Iris pigment epithelial cell (primary cell): Measurements from ENCODE around the gene THAP11.
"Not testable (repeated sequence)": the region's sequence is repeated elsewhere in the genome, so short reads cannot be mapped to it uniquely, and the experiment has no call there.

Experiments used
- DNase-seq: peaks from one replicate; pipeline ENCODE4 v3.0.0-alpha.2; 2011; ENCODE audit warnings: low read depth

THAP11 gene

DNA sequence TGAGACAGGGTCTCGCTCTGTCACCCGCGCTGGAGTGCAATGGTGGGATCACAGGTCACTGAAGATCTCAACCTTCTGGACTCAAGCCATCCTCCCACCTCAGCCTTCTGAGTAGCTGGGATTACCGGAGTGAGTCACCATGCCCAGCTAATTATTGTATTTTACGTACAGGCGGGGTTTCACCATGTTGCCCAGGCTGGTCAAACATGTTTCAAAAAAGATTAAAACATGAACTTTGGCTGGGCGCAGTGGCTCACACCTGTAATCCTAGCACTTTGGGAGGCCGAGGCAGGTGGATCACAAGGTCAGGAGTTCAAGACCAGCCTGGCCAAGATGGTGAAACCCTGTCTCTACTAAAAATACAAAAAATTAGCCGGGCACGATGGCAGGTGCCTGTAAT lies 4.9 kb upstream of the THAP11 start:
- DNase-seq, result not testable (repeated sequence)

DNA sequence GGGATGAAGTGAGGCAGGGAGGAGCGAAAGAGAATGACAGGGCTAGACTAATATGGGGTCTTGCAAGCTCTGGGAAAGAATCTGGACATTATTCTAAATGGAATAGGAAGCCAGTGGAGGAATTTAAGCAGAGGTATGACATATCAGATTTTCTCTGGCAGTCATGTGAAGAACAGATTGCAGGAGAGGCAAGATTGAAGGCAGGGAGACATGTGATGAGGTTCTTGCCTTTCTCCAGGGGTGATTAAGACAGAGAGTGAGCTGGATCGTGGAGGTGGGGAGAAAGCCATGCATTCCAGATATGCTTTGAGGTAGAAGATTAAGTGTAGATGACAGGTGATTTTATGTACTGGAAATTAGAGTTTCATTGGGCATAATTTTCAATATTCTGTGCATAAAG lies 4.3 kb upstream of the THAP11 start:
- DNase-seq, result no peak

- DNase-seq, result no peak
Observed at GRCh38 chr16:67841198-67841815, 813 bp upstream of the THAP11 start.

DNA sequence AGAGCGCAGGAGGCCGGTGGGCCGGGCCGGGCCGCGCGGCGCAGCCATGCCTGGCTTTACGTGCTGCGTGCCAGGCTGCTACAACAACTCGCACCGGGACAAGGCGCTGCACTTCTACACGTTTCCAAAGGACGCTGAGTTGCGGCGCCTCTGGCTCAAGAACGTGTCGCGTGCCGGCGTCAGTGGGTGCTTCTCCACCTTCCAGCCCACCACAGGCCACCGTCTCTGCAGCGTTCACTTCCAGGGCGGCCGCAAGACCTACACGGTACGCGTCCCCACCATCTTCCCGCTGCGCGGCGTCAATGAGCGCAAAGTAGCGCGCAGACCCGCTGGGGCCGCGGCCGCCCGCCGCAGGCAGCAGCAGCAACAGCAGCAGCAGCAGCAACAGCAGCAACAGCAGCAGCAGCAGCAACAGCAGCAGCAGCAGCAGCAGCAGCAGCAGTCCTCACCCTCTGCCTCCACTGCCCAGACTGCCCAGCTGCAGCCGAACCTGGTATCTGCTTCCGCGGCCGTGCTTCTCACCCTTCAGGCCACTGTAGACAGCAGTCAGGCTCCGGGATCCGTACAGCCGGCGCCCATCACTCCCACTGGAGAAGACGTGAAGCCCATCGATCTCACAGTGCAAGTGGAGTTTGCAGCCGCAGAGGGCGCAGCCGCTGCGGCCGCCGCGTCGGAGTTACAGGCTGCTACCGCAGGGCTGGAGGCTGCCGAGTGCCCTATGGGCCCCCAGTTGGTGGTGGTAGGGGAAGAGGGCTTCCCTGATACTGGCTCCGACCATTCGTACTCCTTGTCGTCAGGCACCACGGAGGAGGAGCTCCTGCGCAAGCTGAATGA lies 606 bp downstream of the THAP11 start:
- DNase-seq, result peak; percentile 68

DNA sequence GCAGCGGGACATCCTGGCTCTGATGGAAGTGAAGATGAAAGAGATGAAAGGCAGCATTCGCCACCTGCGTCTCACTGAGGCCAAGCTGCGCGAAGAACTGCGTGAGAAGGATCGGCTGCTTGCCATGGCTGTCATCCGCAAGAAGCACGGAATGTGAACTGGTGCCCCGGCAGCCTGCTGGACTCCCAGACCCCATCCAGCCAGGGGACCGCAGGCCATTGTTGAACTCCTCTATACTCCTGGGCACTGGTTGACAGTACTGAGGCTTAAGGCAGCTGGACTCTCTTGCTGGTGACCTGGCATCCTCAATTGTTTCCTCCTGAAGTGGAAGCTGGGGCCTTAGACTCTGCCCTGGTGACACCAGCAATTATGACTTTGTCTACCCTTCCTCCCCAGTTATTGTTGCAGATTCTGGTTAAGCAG lies 1.2 kb downstream of the THAP11 start:
- DNase-seq, result no peak

DNA sequence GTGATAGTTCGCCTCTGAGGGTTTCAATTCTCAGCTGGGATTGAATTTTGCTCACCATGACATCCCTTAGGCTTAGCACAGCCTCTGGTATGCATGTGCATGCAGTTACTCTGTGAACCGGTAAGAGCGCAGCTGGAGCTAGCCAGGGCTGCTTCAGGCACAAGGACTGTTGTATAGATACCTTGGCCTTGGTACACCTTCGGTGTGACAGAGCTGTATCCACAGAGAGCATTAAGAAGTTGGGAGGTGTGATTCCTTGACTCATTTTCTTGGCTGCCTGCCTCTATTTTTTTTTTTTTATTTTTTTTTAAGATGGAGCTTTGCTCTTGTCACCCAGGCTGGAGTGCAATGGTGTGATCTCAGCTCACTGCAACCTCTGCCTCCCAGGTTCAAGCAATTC lies 2.4 kb downstream of the THAP11 start:
- DNase-seq, result peak; percentile 42

DNA sequence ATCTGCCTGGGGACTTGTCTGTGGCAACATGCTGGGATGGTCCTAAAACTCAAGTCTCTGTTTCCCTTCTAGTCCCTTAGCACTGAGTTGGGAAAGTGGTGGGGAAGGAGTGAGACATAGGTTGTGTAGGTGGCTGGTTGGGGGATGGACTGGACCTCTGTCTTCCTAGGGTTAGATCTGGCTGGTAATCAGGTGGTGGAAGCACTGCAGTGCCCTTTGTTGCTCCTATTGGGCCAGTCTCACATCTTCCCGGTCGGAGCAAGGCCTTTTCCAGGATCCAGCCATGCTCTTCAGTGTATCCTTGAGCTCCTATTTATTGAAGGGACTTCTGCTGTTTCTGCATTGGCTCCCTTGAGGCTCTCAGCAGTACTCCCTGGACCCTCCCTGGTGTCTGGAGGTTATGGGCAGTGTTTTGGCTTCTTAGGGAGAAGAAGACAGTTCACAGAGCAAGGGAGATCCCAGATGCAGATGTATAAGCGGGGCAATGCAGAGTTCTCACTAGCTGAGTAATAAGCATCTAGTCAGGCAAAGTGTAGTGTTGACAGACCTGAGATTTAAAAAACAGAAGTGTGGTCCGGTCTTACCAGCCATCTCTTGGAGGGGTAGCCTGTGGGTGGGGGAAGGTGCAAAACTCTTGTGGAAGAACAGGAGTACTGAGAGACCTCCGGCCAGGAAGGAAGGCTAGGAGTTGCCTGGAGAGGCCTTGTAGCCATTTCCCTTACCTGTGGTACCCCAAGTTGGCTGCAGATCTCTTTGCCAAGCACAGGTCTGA lies 3.4 kb downstream of the THAP11 start:
- DNase-seq, result no peak

DNA sequence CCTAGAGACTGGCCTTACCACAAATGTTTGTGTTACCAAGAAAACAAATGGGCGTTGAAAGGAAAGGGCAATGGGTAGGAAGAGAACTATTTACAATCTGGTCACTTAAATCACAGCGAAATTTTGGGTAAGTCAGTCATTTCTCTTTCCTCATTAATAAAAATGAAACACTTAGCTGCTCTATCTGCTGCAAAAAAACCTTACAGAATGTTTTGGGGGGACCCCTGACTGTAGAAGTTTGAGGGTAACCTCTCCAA lies 3.9 kb downstream of the THAP11 start:
- DNase-seq, result no peak

DNA sequence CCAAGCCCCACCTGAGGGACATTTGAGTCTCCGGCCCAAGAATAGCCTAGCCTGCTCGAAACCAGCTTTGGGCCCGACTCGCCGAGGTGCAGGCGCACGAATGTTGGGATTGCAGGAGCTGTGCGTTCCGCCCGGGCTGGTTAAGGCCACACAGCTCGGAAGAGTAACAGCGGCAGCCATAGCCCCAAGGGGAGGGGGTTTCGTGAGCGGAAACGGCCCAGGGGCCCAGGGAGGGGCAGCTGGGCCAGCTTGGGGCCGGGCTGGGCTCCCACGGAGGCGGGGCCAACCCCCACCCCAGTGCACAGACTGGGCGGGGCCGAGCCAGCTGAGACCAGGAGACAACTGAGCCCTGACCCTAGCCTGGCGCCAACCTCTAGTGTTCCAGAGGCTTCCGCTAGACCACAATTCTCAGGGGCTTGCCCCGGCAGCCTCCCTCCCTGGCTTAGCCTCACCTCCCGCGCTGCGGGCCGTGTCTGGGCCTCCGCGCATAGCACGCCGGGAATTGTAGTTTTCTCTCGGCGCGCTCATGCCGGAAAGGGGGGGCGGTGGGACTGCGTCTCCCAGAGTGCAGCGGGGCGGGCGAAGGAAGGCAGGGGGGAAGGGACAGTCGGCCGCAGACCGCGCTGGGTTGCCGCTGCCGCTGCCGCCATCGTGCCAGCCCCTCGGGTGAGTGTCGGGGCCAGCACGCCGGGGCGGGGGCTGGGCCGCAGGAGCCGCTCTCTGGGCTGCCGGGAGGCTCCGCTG lies 4.4 kb downstream of the THAP11 start, which contains the start of gene NUTF2:
Gene NUTF2, plus strand, starts transcription at position 614 of the 744 bp plus-strand sequence. CDS start 18,198 bp downstream, outside the sequence.
- peak; percentile 91 for DNase-seq

DNA sequence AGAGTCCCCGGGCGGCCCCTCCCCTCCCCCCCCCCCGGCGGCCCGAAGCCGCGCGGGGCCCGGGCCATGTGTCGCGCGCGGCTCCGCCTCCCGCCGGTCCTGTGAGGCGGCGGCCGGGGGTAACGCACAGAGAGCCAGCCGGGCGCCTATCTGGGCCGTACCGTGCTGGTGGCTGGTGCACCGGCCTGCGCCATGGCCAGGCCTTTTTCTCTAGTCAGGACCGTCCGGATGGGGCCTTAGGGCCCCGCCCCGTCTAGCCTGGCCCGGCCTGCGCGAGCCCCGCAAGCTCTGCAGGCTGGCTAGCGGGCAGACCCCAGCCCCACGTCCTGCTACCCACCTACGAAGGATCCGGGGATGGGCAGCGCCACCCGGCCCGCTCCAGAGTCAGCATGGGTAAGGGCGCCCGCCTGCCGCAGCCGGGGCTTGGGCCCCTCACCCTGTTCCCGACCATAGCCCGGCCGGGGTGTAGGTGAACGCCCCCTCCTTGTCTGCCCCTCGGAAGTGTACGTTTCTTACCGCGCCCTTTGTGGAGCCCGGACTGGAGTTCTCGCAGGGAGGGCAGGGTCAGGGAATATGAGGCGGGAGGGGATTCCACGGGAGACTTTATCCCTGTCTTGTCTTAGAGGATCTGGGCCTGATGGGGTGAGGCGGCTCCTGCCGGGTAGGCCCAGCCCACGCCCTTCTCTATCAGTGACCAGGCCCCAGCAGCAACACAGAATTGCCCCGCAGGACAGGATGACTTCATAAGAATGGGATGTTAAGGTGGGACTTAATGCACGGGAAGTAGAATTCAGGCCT lies 5.1 kb downstream of the THAP11 start, which contains the start of gene CENPT:
Gene CENPT, minus strand, starts transcription at position 630 of the 798 bp plus-strand sequence. CDS start 13,834 bp downstream, outside the sequence.
- DNase-seq, result peak; percentile 80

- no peak for DNase-seq
Observed at GRCh38 chr16:67848118-67848517, 6.0 kb downstream of the THAP11 start.

GRCh38 chr16:67853670-67854069 lies 11.6 kb downstream of the THAP11 start:
- no peak for DNase-seq

DNA sequence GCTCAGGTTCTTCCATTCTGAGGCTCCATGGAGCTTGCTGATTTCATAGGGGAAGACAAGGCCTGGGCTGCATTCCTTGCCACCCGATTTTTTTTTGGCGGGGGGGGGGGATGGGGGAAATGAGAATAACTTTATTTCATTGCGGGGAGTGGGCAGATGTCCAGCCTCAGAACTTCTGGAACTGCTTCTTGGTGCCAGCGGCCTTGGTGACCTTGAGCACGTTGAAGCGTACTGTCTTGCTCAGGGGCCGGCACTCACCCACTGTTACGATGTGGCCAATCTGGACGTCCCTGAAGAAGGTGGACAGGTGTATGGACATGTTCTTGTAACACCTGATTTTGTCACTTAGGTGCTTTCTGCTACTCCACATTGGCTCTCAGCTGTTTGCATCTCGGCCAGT lies 13.7 kb downstream of the THAP11 start:
- no peak for DNase-seq

DNA sequence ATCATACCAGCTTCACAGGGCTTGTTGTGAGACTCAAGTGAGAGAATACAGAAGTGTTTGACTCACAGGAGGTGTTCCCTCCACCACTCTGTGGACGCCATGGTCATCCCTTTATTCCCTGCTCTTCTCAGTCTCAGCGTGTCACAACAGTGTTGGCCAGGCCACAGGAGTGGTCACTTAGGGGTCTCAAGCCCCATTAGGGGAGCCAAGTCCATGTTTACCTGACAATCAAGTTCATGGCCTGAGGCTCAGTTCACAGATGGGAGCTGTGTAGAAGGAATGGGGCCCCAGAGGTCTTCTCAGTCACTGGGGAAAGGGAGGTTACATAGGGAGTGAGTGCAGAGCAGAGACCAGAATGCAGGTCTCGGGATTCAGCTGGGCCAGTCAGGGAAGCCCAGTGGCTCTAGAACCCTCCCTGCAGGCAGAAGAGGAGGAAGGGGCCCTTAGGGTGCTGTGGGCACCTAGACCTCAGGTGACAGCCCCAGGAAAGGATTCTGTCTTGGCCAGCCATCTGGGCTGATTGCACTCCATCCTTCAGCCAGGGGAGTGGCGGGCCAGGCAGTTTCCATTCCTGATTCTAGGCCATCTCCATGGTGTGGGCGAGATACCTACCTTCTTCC lies 14.9 kb downstream of the THAP11 start:
- no peak for DNase-seq

DNA sequence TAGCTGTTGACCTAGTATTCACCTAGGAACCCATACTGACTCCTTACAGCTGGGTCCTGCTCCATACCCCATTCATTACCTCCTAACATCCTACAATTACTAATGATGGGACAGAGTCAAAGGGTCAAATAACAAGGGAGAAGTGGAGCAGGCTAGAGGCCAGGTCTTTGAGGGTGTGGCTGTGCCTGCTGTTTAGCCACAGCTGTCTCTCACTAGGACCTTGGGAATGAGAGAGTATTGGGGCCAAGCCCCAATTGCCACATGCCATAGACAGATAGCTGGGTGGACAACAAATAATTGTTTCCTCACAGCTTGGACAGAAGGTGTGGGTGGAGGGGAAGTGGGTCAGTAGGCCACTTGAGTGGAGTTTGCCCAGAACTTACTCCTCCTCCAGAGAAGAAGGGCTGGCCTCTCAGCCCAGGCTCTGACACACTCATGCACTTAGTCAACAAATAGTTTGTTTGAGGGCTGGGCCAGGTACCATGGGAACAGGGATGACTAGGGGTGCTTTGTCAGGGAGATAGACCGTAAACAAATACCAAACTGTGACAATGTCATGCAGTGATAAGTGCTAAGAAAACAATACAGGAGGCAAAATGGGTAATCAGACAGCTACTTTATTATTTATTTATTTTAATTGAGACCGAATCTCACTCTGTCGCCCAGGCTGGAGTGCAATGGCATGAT lies 15.6 kb downstream of the THAP11 start:
- DNase-seq, result peak; percentile 97

DNA sequence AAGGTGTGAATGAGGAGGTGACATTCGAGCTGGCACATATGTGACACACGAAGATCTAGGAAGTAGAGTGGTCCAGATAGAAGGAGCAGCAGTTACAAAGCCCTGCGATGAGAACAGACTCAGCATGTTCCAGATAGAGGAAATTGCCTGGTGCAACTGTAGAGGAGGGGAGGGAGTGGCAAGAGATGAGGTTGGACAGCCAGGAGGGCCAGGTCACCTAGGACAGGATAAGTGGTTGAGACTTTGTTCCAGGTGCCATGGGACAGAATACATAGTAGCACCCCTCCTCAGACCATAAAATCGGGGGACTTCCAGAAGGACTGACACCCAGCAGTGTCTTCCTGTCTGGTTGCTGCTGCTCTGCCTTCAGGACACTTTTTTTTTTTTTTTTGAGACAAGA lies 16.4 kb downstream of the THAP11 start:
- no peak for DNase-seq

GRCh38 chr16:67860589-67861398 lies 18.7 kb downstream of the THAP11 start:
- peak; percentile 69 for DNase-seq

GRCh38 chr16:67861877-67862276 lies 19.8 kb downstream of the THAP11 start:
- no peak for DNase-seq
